WTC11 (cell line): ENCODE data around the gene MPI. TPM values are rescaled to one million over a fixed set of nuclear protein-coding genes. Genes with fewer than 3 reads are reported as not detected.

Experiments
- ARID4B ChIP-seq: sonication (generic); formaldehyde crosslinking; IDR thresholded peaks from 2 replicates; pipeline ENCODE4 v1.8.0; 2023; ENCODE audit warnings: missing genetic modification reagents, mild to moderate bottlenecking, borderline replicate concordance
- ATF2 ChIP-seq: sonication (generic); formaldehyde crosslinking; IDR thresholded peaks from 2 replicates; pipeline ENCODE4 v1.8.1; 2022; ENCODE audit warnings: low read depth, missing genetic modification reagents, borderline replicate concordance
- CREM ChIP-seq: sonication (generic); formaldehyde crosslinking; IDR thresholded peaks from 2 replicates; pipeline ENCODE4 v1.8.1; 2022; ENCODE audit warnings: mild to moderate bottlenecking, missing genetic modification reagents, moderate library complexity
- EMX1 ChIP-seq: fragments of 250-450 bp; sonication (Bioruptor Pico); IDR thresholded peaks from 2 replicates; pipeline ENCODE4 v1.8.0; 2021; ENCODE audit warnings: mild to moderate bottlenecking
- ERG ChIP-seq: fragments of 250-450 bp; sonication (Bioruptor Pico); IDR thresholded peaks from 2 replicates; pipeline ENCODE4 v1.8.0; 2021; ENCODE audit warnings: mild to moderate bottlenecking
- FOXK1 ChIP-seq: sonication (generic); formaldehyde crosslinking; IDR thresholded peaks from 2 replicates; pipeline ENCODE4 v1.8.0; 2022; ENCODE audit warnings: mild to moderate bottlenecking, moderate library complexity, missing genetic modification reagents
- JAZF1 ChIP-seq: fragments of 250-450 bp; sonication (Bioruptor Pico); IDR thresholded peaks from 2 replicates; pipeline ENCODE4 v1.9.0; 2021; ENCODE audit warnings: moderate library complexity, mild to moderate bottlenecking, inconsistent platforms
- NFE2L1 ChIP-seq: sonication (generic); formaldehyde crosslinking; IDR thresholded peaks from 2 replicates; pipeline ENCODE4 v1.8.1; 2023; ENCODE audit warnings: missing genetic modification reagents
- PRRX2 ChIP-seq: fragments of 250-450 bp; sonication (Bioruptor Pico); IDR thresholded peaks from 2 replicates; pipeline ENCODE4 v1.8.0; 2021; ENCODE audit warnings: mild to moderate bottlenecking
- SOX15 ChIP-seq: fragments of 250-450 bp; sonication (Bioruptor Pico); IDR thresholded peaks from 2 replicates; pipeline ENCODE4 v1.9.0; 2021; ENCODE audit warnings: mild to moderate bottlenecking
- SP1 ChIP-seq: sonication (generic); formaldehyde crosslinking; conservative IDR thresholded peaks from 2 replicates; pipeline ENCODE4 v1.8.1; 2022; ENCODE audit warnings: missing genetic modification reagents
- TEAD4 ChIP-seq: sonication (generic); formaldehyde crosslinking; IDR thresholded peaks from 2 replicates; pipeline ENCODE4 v1.8.0; 2022; ENCODE audit warnings: mild to moderate bottlenecking, missing genetic modification reagents
- USF1 ChIP-seq: sonication (generic); formaldehyde crosslinking; IDR thresholded peaks from 2 replicates; pipeline ENCODE4 v1.8.0; 2022; ENCODE audit warnings: mild to moderate bottlenecking, missing genetic modification reagents
- ZMAT4 ChIP-seq: fragments of 250-450 bp; sonication (Bioruptor Pico); IDR thresholded peaks from 2 replicates; pipeline ENCODE4 v1.9.0; 2021; ENCODE audit warnings: mild to moderate bottlenecking
- ZNF232 ChIP-seq: sonication (generic); formaldehyde crosslinking; IDR thresholded peaks from 2 replicates; pipeline ENCODE4 v1.8.0; 2022; ENCODE audit warnings: mild to moderate bottlenecking, missing genetic modification reagents
- ZNF671 ChIP-seq: fragments of 250-450 bp; sonication (Bioruptor Pico); IDR thresholded peaks from 2 replicates; pipeline ENCODE4 v1.8.0; 2021; ENCODE audit warnings: mild to moderate bottlenecking
- total RNA-seq: library from RNA; stranded (reverse); gene quantifications from 3 replicates; pipeline ENCODE4 v1.2.3, GENCODE V29; 2021
- TF ChIP-seq, protein P1 (sequence below): sonication (generic); formaldehyde crosslinking; IDR thresholded peaks from 2 replicates; pipeline ENCODE4 v1.8.1; 2023; ENCODE audit warnings: mild to moderate bottlenecking, moderate library complexity, missing genetic modification reagents
- TF ChIP-seq, protein P2 (sequence below): sonication (generic); formaldehyde crosslinking; IDR thresholded peaks from 2 replicates; pipeline ENCODE4 v1.8.0; 2023; ENCODE audit warnings: missing genetic modification reagents
- TF ChIP-seq, protein P3 (sequence below): sonication (generic); formaldehyde crosslinking; IDR thresholded peaks from 2 replicates; pipeline ENCODE4 v1.8.0; 2023; ENCODE audit warnings: mild to moderate bottlenecking, missing genetic modification reagents
- TF ChIP-seq, protein P4 (sequence below): fragments of 250-450 bp; sonication (Bioruptor Pico); IDR thresholded peaks from 2 replicates; pipeline ENCODE4 v1.9.0; 2021; ENCODE audit warnings: mild to moderate bottlenecking, borderline replicate concordance

The MPI gene
- total RNA-seq, 1 experiment from 2014 or later: 36.3 TPM

GRCh38 chr15:74889883-74890664, at the start of gene MPI (continued):
- TF ChIP-seq FOXK1 (CRISPR knock-in tag) (no peak), EMX1 (CRISPR knock-in tag) (0 out of 2 replicates have a peak, but pooled peaks have one; percentile 42), ATF2 (CRISPR knock-in tag) (no peak), NFE2L1 (CRISPR knock-in tag) (no peak), ARID4B (no peak), ZNF232 (CRISPR knock-in tag) (0 out of 2 replicates have a peak, but pooled peaks have one; percentile 49), USF1 (CRISPR knock-in tag) (peak; percentile 29; the same call in 1 of the 2 replicates), ZMAT4 (CRISPR knock-in tag) (no peak), ZNF671 (CRISPR knock-in tag) (no peak), SOX15 (CRISPR knock-in tag) (no peak), ERG (CRISPR knock-in tag) (no peak), JAZF1 (CRISPR knock-in tag) (no peak), TEAD4 (CRISPR knock-in tag) (no peak), PRRX2 (CRISPR knock-in tag) (no peak; the same call in 1 of the 2 replicates), SP1 (peak; percentile 61), CREM (CRISPR knock-in tag) (peak; percentile 63; the same call in 1 of the 2 replicates)
- TF ChIP-seq, protein P1, sequence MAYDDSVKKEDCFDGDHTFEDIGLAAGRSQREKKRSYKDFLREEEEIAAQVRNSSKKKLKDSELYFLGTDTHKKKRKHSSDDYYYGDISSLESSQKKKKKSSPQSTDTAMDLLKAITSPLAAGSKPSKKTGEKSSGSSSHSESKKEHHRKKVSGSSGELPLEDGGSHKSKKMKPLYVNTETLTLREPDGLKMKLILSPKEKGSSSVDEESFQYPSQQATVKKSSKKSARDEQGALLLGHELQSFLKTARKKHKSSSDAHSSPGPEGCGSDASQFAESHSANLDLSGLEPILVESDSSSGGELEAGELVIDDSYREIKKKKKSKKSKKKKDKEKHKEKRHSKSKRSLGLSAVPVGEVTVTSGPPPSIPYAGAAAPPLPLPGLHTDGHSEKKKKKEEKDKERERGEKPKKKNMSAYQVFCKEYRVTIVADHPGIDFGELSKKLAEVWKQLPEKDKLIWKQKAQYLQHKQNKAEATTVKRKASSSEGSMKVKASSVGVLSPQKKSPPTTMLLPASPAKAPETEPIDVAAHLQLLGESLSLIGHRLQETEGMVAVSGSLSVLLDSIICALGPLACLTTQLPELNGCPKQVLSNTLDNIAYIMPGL (CRISPR knock-in tag): no peak
- TF ChIP-seq, protein P2, sequence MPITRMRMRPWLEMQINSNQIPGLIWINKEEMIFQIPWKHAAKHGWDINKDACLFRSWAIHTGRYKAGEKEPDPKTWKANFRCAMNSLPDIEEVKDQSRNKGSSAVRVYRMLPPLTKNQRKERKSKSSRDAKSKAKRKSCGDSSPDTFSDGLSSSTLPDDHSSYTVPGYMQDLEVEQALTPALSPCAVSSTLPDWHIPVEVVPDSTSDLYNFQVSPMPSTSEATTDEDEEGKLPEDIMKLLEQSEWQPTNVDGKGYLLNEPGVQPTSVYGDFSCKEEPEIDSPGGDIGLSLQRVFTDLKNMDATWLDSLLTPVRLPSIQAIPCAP (CRISPR knock-in tag): no peak
- TF ChIP-seq, protein P3, sequence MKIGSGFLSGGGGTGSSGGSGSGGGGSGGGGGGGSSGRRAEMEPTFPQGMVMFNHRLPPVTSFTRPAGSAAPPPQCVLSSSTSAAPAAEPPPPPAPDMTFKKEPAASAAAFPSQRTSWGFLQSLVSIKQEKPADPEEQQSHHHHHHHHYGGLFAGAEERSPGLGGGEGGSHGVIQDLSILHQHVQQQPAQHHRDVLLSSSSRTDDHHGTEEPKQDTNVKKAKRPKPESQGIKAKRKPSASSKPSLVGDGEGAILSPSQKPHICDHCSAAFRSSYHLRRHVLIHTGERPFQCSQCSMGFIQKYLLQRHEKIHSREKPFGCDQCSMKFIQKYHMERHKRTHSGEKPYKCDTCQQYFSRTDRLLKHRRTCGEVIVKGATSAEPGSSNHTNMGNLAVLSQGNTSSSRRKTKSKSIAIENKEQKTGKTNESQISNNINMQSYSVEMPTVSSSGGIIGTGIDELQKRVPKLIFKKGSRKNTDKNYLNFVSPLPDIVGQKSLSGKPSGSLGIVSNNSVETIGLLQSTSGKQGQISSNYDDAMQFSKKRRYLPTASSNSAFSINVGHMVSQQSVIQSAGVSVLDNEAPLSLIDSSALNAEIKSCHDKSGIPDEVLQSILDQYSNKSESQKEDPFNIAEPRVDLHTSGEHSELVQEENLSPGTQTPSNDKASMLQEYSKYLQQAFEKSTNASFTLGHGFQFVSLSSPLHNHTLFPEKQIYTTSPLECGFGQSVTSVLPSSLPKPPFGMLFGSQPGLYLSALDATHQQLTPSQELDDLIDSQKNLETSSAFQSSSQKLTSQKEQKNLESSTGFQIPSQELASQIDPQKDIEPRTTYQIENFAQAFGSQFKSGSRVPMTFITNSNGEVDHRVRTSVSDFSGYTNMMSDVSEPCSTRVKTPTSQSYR: no peak
- TF ChIP-seq, protein P4, sequence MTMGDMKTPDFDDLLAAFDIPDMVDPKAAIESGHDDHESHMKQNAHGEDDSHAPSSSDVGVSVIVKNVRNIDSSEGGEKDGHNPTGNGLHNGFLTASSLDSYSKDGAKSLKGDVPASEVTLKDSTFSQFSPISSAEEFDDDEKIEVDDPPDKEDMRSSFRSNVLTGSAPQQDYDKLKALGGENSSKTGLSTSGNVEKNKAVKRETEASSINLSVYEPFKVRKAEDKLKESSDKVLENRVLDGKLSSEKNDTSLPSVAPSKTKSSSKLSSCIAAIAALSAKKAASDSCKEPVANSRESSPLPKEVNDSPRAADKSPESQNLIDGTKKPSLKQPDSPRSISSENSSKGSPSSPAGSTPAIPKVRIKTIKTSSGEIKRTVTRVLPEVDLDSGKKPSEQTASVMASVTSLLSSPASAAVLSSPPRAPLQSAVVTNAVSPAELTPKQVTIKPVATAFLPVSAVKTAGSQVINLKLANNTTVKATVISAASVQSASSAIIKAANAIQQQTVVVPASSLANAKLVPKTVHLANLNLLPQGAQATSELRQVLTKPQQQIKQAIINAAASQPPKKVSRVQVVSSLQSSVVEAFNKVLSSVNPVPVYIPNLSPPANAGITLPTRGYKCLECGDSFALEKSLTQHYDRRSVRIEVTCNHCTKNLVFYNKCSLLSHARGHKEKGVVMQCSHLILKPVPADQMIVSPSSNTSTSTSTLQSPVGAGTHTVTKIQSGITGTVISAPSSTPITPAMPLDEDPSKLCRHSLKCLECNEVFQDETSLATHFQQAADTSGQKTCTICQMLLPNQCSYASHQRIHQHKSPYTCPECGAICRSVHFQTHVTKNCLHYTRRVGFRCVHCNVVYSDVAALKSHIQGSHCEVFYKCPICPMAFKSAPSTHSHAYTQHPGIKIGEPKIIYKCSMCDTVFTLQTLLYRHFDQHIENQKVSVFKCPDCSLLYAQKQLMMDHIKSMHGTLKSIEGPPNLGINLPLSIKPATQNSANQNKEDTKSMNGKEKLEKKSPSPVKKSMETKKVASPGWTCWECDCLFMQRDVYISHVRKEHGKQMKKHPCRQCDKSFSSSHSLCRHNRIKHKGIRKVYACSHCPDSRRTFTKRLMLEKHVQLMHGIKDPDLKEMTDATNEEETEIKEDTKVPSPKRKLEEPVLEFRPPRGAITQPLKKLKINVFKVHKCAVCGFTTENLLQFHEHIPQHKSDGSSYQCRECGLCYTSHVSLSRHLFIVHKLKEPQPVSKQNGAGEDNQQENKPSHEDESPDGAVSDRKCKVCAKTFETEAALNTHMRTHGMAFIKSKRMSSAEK (CRISPR knock-in tag): no peak
